NB4 (cell line): Measurements from ENCODE around the gene FAM171A1.

Source experiments
- MYC ChIP-seq: IDR thresholded peaks from 2 replicates; pipeline ENCODE4 v1.6.1; 2011; ENCODE audit warnings: low read depth, low read length
- POLR2A ChIP-seq: IDR thresholded peaks from 2 replicates; pipeline ENCODE4 v1.6.1; 2011; ENCODE audit warnings: mild to moderate bottlenecking; ENCODE audit not compliant: insufficient read length; ENCODE audit errors: extremely low read depth
- TF ChIP-seq, protein P1 (sequence below): IDR thresholded peaks from one replicate; pipeline ENCODE4 v1.5.1; 2012; ENCODE audit warnings: low read depth, low read length

DNA sequence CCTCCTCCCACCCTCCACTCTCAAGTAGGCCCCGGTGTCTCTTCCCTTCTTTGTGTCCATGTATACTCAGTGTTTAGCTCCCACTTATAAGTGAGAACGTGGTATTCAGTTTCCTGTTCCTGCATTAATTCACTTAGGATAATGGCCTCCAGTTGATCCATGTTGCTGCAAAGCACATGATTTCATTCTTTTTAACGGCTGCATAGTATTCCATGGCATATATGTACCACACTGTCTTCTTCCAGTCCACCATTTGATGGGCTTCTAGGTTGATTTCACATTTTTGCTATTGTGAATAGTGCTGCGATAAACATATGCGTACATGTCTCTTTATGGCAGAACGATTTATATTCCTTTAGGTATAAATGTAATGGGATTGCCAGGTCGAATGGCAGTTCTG lies 51.0 kb downstream of the FAM171A1 start:
- TF ChIP-seq, protein P1, sequence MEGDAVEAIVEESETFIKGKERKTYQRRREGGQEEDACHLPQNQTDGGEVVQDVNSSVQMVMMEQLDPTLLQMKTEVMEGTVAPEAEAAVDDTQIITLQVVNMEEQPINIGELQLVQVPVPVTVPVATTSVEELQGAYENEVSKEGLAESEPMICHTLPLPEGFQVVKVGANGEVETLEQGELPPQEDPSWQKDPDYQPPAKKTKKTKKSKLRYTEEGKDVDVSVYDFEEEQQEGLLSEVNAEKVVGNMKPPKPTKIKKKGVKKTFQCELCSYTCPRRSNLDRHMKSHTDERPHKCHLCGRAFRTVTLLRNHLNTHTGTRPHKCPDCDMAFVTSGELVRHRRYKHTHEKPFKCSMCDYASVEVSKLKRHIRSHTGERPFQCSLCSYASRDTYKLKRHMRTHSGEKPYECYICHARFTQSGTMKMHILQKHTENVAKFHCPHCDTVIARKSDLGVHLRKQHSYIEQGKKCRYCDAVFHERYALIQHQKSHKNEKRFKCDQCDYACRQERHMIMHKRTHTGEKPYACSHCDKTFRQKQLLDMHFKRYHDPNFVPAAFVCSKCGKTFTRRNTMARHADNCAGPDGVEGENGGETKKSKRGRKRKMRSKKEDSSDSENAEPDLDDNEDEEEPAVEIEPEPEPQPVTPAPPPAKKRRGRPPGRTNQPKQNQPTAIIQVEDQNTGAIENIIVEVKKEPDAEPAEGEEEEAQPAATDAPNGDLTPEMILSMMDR = no peak
- TF ChIP-seq POLR2A = no peak
- TF ChIP-seq MYC = no peak
